Astrocyte (in vitro differentiated cells and primary cell): Measurements from ENCODE around the gene CRISPLD2. TPM values are rescaled to one million over a fixed set of nuclear protein-coding genes. Genes with fewer than 3 reads are reported as not detected.

Source experiments
- DNase-seq: peaks from one replicate; pipeline ENCODE4 v3.0.0-alpha.2; 2010; ENCODE audit warnings: low read depth
- FAIRE-seq: peaks from 2 replicates; lab custom pipeline; 2011; peaks lifted over from hg19 to GRCh38; lab: Jason Lieb, UNC
- H2AFZ ChIP-seq: 2 replicates; pipeline ENCODE4 v1.6.0; 2012; ENCODE audit warnings: low read depth, low read length, inconsistent platforms
- H3K27ac ChIP-seq: 2 replicates; pipeline ENCODE4 v1.5.1; 2011; ENCODE audit warnings: low read depth, low read length, inconsistent platforms
- H3K27me3 ChIP-seq: 2 replicates; pipeline ENCODE4 v1.6.0; 2011; ENCODE audit warnings: low read length, inconsistent platforms; ENCODE audit not compliant: insufficient read depth
- H3K36me3 ChIP-seq: 2 replicates; pipeline ENCODE4 v1.5.1; 2011; ENCODE audit warnings: low read length, inconsistent platforms; ENCODE audit not compliant: insufficient read depth
- H3K4me1 ChIP-seq: 2 replicates; pipeline ENCODE4 v1.5.1; 2011; ENCODE audit warnings: low read length, inconsistent platforms; ENCODE audit not compliant: insufficient read depth
- H3K4me2 ChIP-seq: 2 replicates; pipeline ENCODE4 v1.6.0; 2012; ENCODE audit warnings: low read length, inconsistent platforms
- H3K4me3 ChIP-seq: 2 replicates; pipeline ENCODE4 v1.5.1; 2011; ENCODE audit warnings: low read depth, mild to moderate bottlenecking, low read length, inconsistent platforms; ENCODE audit not compliant: insufficient read depth
- H3K79me2 ChIP-seq: 2 replicates; pipeline ENCODE4 v1.6.0; 2012; ENCODE audit warnings: mild to moderate bottlenecking, low read length, inconsistent platforms; ENCODE audit not compliant: insufficient read depth
- H3K9ac ChIP-seq: 2 replicates; pipeline ENCODE4 v1.6.0; 2012; ENCODE audit warnings: mild to moderate bottlenecking, low read length, inconsistent platforms
- H3K9me3 ChIP-seq: 2 replicates; pipeline ENCODE4 v1.5.1; 2012; ENCODE audit warnings: low read depth, mild to moderate bottlenecking, low read length, inconsistent platforms; ENCODE audit not compliant: insufficient read depth
- H4K20me1 ChIP-seq: 2 replicates; pipeline ENCODE4 v1.6.0; 2012; ENCODE audit warnings: low read length, inconsistent platforms; ENCODE audit not compliant: insufficient read depth
- H3K27ac Mint-ChIP-seq: one replicate; pipeline ENCODE4 v1.8.0; 2021; ENCODE audit warnings: mild to moderate bottlenecking, mixed read lengths; ENCODE audit not compliant: unreplicated experiment
- H3K27me3 Mint-ChIP-seq: one replicate; pipeline ENCODE4 v1.8.0; 2021; ENCODE audit warnings: low read depth, mixed read lengths; ENCODE audit not compliant: unreplicated experiment
- H3K36me3 Mint-ChIP-seq: one replicate; pipeline ENCODE4 v1.8.0; 2021; ENCODE audit warnings: low read depth, mixed read lengths; ENCODE audit not compliant: unreplicated experiment
- H3K4me1 Mint-ChIP-seq: one replicate; pipeline ENCODE4 v1.8.0; 2021; ENCODE audit warnings: low read depth, mixed read lengths; ENCODE audit not compliant: unreplicated experiment
- H3K4me3 Mint-ChIP-seq: one replicate; pipeline ENCODE4 v1.8.0; 2021; ENCODE audit warnings: mild to moderate bottlenecking, moderate library complexity, mixed read lengths; ENCODE audit not compliant: unreplicated experiment
- H3K9me3 Mint-ChIP-seq: one replicate; pipeline ENCODE4 v1.8.0; 2021; ENCODE audit warnings: mild to moderate bottlenecking, mixed read lengths; ENCODE audit not compliant: unreplicated experiment
- EZH2 ChIP-seq: IDR thresholded peaks from 2 replicates; pipeline ENCODE4 v1.6.1; 2012; ENCODE audit warnings: mild to moderate bottlenecking, low read length, inconsistent platforms; ENCODE audit not compliant: insufficient read depth
- total RNA-seq: library from RNA; stranded (reverse); gene quantifications from 2 replicates; pipeline ENCODE4 v1.2.1, GENCODE V29; 2021
- TF ChIP-seq, protein P1 (sequence below): IDR thresholded peaks from 2 replicates; pipeline ENCODE4 v1.5.1; 2011; ENCODE audit warnings: low read depth, mild to moderate bottlenecking, inconsistent platforms, low read length, moderate library complexity; ENCODE audit not compliant: insufficient read depth

The CRISPLD2 gene
- total RNA-seq, 1 donor from 2014 or later = 1.8 TPM

DNA sequence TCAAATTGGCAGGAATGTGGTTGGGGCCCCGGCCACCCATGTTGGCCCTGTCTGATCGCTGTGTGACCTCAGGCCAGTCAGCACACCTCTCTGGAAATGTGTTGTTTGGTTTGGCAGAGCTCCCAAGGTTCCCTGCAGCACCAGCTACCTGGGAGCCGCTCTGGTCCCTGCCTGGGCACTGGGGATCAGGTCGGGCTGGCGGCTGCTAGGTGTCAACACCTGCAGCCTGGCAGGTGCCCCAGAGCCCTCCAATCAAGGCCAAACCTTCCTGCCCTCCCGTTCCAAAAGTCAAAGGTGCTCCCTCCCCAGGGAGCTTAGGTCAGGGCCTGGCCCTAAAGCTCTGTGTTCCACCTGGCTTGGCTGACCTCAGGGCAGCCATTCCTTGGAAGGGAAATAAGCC, 135.6 kb downstream of the CRISPLD2 start:
- TF ChIP-seq EZH2 = no peak
- TF ChIP-seq, protein P1, sequence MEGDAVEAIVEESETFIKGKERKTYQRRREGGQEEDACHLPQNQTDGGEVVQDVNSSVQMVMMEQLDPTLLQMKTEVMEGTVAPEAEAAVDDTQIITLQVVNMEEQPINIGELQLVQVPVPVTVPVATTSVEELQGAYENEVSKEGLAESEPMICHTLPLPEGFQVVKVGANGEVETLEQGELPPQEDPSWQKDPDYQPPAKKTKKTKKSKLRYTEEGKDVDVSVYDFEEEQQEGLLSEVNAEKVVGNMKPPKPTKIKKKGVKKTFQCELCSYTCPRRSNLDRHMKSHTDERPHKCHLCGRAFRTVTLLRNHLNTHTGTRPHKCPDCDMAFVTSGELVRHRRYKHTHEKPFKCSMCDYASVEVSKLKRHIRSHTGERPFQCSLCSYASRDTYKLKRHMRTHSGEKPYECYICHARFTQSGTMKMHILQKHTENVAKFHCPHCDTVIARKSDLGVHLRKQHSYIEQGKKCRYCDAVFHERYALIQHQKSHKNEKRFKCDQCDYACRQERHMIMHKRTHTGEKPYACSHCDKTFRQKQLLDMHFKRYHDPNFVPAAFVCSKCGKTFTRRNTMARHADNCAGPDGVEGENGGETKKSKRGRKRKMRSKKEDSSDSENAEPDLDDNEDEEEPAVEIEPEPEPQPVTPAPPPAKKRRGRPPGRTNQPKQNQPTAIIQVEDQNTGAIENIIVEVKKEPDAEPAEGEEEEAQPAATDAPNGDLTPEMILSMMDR = no peak
- no peaks in the 10 kb centered on the region for H3K9me3 Mint-ChIP-seq

DNA sequence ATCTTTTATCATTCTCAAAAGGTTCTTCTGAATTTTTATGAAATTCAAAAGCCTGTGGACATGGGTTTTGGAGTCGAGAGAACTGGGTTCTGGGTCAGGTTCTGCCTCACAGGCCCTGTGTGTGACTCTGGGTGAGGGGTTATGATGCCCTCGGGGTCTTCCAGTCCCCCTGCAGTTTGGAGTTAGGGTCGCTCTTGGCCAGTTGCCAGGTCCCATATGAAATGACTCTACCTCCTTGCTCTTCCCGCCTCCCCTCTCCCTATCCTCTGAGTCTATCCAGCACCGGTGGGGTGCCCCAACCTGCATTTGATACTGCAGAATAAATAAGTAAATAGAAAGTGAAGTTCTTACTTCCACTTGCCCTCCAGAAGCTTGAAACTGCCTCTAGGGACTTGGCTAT, 137.4 kb downstream of the CRISPLD2 start:
- Histone ChIP-seq H3K4me2 (no peak overlapping the region), H3K27me3 (peaks cover 6% of the 10 kb centered on the region), H2AFZ (no peak overlapping the region), H3K27ac (no peak overlapping the region), H3K79me2 (no peaks in the 10 kb centered on the region), H3K36me3 (no peaks in the 10 kb centered on the region), H3K9me3 (no peaks in the 10 kb centered on the region), H3K4me1 (peaks cover 7% of the 10 kb centered on the region), H4K20me1 (no peaks in the 10 kb centered on the region), H3K4me3 (no peak overlapping the region), H3K9ac (no peak overlapping the region)
- TF ChIP-seq, protein P1 = no peak
- no peak for TF ChIP-seq EZH2
- H3K9me3 Mint-ChIP-seq = no peaks in the 10 kb centered on the region
- no peaks in the 10 kb centered on the region for H3K36me3 Mint-ChIP-seq
- peaks cover 37% of the 10 kb centered on the region for H3K27me3 Mint-ChIP-seq
- no peak for FAIRE-seq
- no peak for DNase-seq
- H3K4me3 Mint-ChIP-seq = no peak overlapping the region
- no peak overlapping the region for H3K27ac Mint-ChIP-seq
- peaks cover 10% of the 10 kb centered on the region for H3K4me1 Mint-ChIP-seq

More for the DNA sequence above, 135.6 kb downstream of the CRISPLD2 start:
- no peaks in the 10 kb centered on the region for H4K20me1 ChIP-seq
- H3K27ac ChIP-seq = no peak overlapping the region
- no peaks in the 10 kb centered on the region for H3K36me3 Mint-ChIP-seq
- H3K4me1 Mint-ChIP-seq = peaks cover 10% of the 10 kb centered on the region
- no peaks in the 10 kb centered on the region for H3K9me3 ChIP-seq
- no peaks in the 10 kb centered on the region for H3K36me3 ChIP-seq
- DNase-seq (no peak), FAIRE-seq (no peak)
- peaks cover 2% of the 10 kb centered on the region for H3K27me3 ChIP-seq
- H3K4me2 ChIP-seq = no peak overlapping the region
- H3K9ac ChIP-seq = no peak overlapping the region
- H3K27me3 Mint-ChIP-seq = peaks cover 27% of the 10 kb centered on the region
- H3K27ac Mint-ChIP-seq = no peak overlapping the region
- H3K4me3 ChIP-seq = no peak overlapping the region
- no peaks in the 10 kb centered on the region for H3K79me2 ChIP-seq
- peaks cover 7% of the 10 kb centered on the region for H3K4me1 ChIP-seq
- H2AFZ ChIP-seq = no peak overlapping the region
- no peak overlapping the region for H3K4me3 Mint-ChIP-seq

DNA sequence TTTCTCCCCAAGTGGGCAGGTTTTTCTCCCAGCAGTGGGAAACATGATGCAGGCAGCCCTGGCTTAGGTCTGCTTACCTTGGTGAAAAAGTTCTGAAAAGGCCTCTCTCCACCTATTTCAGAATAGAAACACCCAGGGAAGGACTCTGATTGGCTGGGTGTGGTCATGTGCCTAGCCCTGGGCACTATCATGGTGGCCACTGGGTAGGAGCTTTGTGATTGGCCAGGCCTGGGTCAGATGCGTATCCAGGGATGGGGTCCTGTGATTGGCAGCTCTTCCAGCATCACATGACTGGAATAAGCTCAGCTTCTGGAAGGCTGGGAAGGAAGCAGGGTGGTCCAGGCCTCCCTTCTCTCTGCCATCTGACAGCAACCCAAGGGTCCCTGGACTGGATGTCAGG, 138.0 kb downstream of the CRISPLD2 start:
- Histone ChIP-seq H4K20me1 (no peaks in the 10 kb centered on the region), H3K36me3 (no peaks in the 10 kb centered on the region), H2AFZ (no peak overlapping the region), H3K79me2 (no peaks in the 10 kb centered on the region), H3K9me3 (no peaks in the 10 kb centered on the region), H3K4me2 (no peak overlapping the region), H3K27me3 (peaks cover 6% of the 10 kb centered on the region), H3K9ac (no peak overlapping the region), H3K4me3 (no peak overlapping the region), H3K4me1 (peaks cover 2% of the 10 kb centered on the region), H3K27ac (no peak overlapping the region)
- Mint-ChIP-seq H3K4me3 (no peak overlapping the region), H3K36me3 (no peaks in the 10 kb centered on the region), H3K27me3 (peaks cover 38% of the 10 kb centered on the region), H3K4me1 (peaks cover 7% of the 10 kb centered on the region), H3K27ac (no peak overlapping the region), H3K9me3 (no peaks in the 10 kb centered on the region)
- no peak for DNase-seq
- no peak for TF ChIP-seq EZH2
- TF ChIP-seq, protein P1 = no peak
- FAIRE-seq = no peak

Other genes with a start within 250 kb of the CRISPLD2 start
- gene COTL1, start 201.9 kb upstream of the CRISPLD2 start, total RNA-seq = 300 and 359 TPM in 2 replicates
- gene KLHL36, start 171.5 kb upstream of the CRISPLD2 start, total RNA-seq = 46.3 and 49.0 TPM in 2 replicates
- gene USP10, start 120.0 kb upstream of the CRISPLD2 start, total RNA-seq = 105 and 107 TPM in 2 replicates
- gene ZDHHC7, start 191.6 kb downstream of the CRISPLD2 start, total RNA-seq = 56.2 and 59.2 TPM in 2 replicates
- gene KIAA0513, start 207.8 kb downstream of the CRISPLD2 start, total RNA-seq = 6.2 and 7.5 TPM in 2 replicates